Eye (tissue), 1 donor: ENCODE results near the gene KLKB1.
"Not testable (repeated sequence)": the region's sequence is repeated elsewhere in the genome, so short reads cannot be mapped to it uniquely, and the experiment has no call there.

Experiments
- DNase-seq: peaks from one replicate; pipeline ENCODE4 v3.0.0-alpha.2; 2015

Gene KLKB1

GRCh38 chr4:186227744-186228513 lies 622 bp downstream of the KLKB1 start:
- no peak for DNase-seq

- no peak for DNase-seq
Observed at GRCh38 chr4:186228514-186228894, 1.2 kb downstream of the KLKB1 start.

GRCh38 chr4:186234367-186234766 lies 7.1 kb downstream of the KLKB1 start:
- no peak for DNase-seq

- DNase-seq = no peak
Observed at GRCh38 chr4:186236126-186236525, 8.8 kb downstream of the KLKB1 start.

GRCh38 chr4:186240452-186240847 lies 13.1 kb downstream of the KLKB1 start:
- no peak for DNase-seq

- DNase-seq = no peak
Observed at GRCh38 chr4:186240848-186241491, 13.7 kb downstream of the KLKB1 start.

GRCh38 chr4:186241616-186242015 lies 14.3 kb downstream of the KLKB1 start:
- no peak for DNase-seq

GRCh38 chr4:186242031-186242430 lies 14.7 kb downstream of the KLKB1 start:
- DNase-seq = not testable (repeated sequence)

- no peak for DNase-seq
Observed at GRCh38 chr4:186243331-186243730, 16.0 kb downstream of the KLKB1 start.

GRCh38 chr4:186244835-186245234 lies 17.5 kb downstream of the KLKB1 start:
- DNase-seq = no peak

GRCh38 chr4:186247062-186247752 lies 19.9 kb downstream of the KLKB1 start:
- DNase-seq = not testable (repeated sequence)

- no peak for DNase-seq
Observed at GRCh38 chr4:186248643-186249042, 21.3 kb downstream of the KLKB1 start.

- DNase-seq = no peak
Observed at GRCh38 chr4:186249785-186250754, 22.8 kb downstream of the KLKB1 start.

- no peak for DNase-seq
Observed at GRCh38 chr4:186250760-186251159, 23.5 kb downstream of the KLKB1 start.

- DNase-seq = no peak
Observed at GRCh38 chr4:186255122-186255521, 27.8 kb downstream of the KLKB1 start.

GRCh38 chr4:186258216-186258811 lies 31.0 kb downstream of the KLKB1 start:
- DNase-seq = no peak

- no peak for DNase-seq
Observed at GRCh38 chr4:186260117-186260503, 32.8 kb downstream of the KLKB1 start.

- DNase-seq = no peak
Observed at GRCh38 chr4:186260504-186261448, 33.5 kb downstream of the KLKB1 start.

- DNase-seq = no peak
Observed at GRCh38 chr4:186264660-186265059, 37.4 kb downstream of the KLKB1 start.

- DNase-seq = not testable (repeated sequence)
Observed at GRCh38 chr4:186265250-186265649, 37.9 kb downstream of the KLKB1 start.
